Left kidney (tissue), 2 donors: ENCODE measurements around the gene SYNC. TPM values are rescaled to one million over a fixed set of nuclear protein-coding genes. Genes with fewer than 3 reads are reported as not detected.
"Not testable (repeated sequence)": the region's sequence is repeated elsewhere in the genome, so short reads cannot be mapped to it uniquely, and the experiment has no call there.

ENCODE experiments used
- DNase-seq: peaks from one replicate; pipeline ENCODE4 v3.0.0-alpha.2; 2013
- polyA plus RNA-seq: library from polyadenylated mRNA; unstranded; fragments of 120-200 nt; gene quantifications from one replicate; pipeline ENCODE4 v1.2.1, GENCODE V29; 2013; ENCODE audit not compliant: insufficient read length

The SYNC gene
- polyA plus RNA-seq, 1 donor: 1.2 TPM

DNA sequence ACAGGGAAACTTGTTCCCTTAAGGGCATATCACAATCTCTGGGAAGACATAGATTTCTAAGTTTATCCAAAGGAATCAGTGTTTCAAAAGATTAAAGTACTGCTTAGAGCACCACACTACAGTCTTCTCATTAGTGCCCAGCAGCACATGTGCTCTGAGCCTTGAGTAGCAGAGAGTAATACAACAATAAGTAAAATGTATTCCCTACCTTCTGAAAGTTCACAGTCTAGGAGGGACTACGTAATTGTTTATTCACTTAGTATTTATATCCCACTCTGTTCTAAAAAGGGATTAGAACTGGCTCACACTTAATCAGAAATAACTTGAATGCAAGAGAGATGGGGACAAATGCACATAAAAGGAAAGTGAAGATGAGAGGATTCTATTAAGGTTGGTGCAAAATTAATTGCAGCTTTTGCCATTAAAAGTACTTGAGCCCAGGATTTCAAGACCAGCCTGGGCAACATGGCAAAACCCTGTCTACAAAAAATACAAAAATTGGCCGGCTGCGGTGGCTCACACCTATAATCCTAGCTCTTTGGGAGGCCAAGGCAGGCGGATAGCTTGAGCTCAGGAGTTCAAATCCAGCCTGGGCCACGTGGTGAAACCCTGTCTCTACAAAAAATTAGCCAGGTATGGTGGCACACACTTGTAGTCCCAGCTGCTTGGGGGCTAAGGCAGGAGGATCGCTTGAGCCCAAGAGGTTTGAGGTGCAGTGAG, 9.0 kb downstream of the SYNC start:
- no peak for DNase-seq

DNA sequence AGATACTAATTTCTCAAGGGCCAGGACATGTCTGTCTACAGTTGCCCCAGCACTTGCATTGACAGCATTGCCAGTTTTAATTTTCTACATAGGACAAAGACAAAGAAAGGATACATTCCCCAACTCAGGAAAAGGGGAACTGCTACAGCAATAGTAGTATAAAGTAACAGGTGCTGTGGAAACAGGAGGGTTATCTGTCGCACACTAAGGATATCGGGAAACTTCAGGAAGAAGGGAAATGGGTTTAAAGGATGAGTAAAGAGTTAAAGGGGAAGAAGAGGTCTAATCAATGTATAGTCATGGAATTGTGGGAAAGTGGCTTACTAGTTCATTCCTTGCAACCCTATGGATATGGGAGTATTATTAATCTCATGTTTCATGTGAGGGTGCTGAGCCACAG, 16.2 kb downstream of the SYNC start:
- no peak for DNase-seq

DNA sequence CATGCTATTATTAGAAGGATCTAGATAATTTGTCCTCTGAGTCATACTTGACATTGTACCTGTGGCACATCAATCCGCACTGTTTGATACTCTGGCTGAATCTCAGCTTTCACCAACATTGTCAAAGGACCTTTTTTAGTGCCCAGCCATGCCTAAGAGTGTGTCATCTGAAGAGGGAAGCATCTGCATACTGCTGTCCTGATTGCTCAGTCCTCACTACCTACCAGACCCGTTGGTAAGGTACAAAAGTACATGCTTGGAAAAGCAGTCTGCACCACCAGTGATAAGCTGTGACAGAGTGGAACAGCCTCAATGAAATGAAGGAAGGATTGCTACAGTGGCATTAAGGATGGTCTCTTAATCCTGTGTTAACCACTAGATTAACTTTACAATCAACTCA, 17.1 kb downstream of the SYNC start:
- no peak for DNase-seq

DNA sequence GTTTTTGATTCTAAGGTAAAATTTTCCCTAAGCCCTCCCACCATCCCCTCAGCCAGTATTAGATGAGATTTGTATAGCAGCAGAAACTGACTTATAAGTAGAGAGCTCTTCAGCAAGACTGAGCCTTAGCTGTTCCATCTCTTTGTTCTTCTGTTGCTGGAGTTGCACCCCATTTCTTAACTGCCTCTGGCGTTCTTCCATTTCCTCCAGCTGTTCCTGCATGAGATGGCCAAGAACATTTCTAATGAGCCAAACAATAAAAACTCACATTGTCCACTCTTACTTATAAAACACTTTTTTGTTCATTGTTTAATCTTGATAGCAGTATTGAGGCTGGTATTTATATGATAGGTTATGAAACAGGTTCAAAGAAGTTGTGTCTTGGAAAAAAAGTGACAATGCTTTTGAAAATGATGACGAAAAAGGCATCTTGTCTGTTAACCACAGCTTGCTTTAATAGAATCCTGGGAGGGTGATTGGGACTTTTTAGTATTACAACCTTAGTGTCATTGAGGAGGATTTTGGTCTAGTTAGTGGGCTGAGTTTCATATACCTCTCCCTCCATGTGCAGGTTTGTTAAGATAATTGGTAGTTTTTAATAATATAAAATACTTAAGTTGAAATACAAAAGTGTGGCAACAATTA, 18.3 kb downstream of the SYNC start:
- DNase-seq: peak; percentile 41

DNA sequence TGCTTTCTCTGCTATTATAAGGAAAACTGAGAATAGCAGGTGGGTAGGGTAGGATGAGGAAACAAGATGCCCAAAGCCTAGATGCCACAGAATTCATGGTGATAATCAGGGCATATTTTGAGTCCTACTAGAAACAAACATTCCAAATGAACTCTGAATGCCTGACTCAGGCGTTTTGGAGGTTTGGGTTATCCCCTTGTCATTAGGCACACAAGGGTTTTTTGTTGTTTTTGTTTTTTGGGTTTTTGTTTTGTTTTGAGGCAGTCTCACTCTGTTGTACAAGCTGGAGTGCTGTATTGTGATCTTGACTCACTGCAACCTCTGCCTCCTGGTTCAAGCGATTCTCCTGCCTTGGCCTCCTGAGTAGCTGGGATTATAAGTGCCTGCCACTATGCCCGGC, 19.2 kb downstream of the SYNC start:
- DNase-seq: no peak

DNA sequence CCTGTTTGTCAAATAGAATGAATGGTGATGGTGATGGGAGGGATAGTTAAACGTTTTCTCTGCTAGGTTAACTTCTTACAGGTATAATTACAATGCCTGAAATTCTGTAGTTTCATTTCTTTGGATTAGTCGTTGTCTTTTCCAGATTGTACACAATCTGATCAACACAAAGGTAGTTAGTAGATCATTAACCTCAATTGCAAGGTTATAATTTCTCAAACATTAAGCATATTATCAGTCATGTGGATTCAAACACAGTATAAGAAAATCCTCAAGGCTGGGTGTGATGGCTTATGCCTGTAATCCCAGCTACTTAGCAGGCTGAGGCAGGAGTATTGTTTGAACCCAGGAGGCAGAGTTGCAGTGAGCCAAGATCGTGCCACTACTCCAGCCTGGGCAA, 20.6 kb downstream of the SYNC start:
- DNase-seq: no peak

DNA sequence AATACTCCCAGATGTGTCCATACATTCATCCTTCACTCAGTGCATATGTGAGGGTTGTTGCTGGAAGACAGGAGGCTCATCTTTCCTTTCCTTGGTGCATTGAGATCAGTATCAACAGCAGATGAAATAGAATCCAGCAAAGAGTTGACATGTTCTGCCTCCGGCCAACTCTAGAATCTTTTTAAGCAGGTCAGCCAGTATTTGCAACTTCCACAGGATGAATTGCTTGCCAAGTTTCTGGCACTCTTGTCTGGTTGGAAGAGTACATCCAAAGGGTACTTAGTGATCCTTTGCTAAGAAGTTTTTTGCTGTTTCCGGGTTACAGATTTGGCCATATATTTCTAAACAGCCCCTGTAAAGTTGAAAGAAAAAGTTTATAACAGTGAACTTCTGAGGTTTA, 21.1 kb downstream of the SYNC start:
- no peak for DNase-seq

DNA sequence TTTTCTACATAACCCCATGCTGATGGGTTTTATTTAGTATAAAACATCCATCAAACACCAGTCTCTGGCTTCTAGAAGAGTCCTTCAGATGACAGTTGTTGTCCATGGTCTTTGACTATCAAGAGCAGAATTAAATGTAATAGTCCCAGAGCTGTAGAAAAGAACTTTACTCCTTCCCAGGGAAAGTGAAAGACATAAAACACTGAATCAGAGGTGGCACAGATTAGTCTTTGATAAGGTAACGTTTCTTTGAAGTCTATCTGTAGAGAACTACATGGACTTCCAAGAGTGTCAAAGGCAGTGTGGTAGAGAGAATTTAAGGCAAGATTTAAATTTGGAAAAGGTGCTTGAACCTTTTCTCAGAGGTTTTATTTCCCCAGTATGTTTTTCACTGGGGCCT, 21.9 kb downstream of the SYNC start:
- no peak for DNase-seq

DNA sequence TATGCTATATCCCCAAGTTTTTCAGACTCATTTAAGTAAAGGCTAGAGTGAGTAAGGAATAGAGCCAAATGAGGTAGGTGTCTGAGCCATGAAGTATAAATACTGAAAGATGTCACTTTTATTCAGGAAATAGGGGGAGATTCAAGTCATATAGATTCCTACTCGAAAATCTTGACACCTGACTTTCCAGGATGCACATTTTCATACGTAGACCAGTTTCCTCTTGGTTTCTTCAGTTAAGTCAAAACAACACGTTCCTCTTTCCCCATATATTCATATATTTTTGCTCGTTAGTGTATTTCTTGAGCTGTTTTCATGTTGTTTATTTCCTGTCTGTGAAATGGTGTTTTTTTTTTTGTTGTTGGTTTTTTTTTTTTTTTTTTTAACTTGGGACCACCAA, 22.6 kb downstream of the SYNC start:
- not testable (repeated sequence) for DNase-seq

DNA sequence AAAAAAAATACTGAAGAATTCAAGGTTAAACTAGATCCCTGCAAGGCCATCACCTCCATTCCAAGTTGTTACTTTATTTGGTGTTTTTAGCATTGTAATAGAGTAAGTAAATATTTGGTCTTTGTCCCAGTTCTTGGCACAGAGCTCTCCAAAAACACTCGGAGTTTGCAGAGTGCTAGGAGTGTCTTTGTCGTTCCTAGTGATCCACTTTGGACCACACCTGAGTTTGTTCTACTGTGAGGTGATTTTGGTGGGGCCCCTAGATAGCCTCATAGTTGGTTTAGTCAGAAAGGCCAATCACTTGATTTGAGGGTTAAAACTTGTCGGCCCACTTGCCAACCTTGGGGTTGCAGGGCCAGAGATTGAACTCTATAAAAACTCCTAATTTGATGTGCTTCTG, 25.6 kb downstream of the SYNC start:
- DNase-seq: no peak

DNA sequence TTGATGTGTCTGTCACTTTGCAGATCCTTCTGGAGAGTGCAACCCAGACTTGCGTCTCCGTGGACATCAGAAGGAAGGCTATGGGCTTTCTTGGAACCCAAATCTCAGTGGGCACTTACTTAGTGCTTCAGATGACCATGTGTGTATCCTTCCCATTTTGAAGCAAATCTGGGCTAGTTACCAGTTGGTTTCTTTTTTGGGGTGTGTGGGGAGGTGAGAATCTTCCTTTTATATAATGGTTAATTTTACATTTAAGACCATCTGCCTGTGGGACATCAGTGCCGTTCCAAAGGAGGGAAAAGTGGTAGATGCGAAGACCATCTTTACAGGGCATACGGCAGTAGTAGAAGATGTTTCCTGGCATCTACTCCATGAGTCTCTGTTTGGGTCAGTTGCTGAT, 33.9 kb downstream of the SYNC start:
- DNase-seq: not testable (repeated sequence)

DNA sequence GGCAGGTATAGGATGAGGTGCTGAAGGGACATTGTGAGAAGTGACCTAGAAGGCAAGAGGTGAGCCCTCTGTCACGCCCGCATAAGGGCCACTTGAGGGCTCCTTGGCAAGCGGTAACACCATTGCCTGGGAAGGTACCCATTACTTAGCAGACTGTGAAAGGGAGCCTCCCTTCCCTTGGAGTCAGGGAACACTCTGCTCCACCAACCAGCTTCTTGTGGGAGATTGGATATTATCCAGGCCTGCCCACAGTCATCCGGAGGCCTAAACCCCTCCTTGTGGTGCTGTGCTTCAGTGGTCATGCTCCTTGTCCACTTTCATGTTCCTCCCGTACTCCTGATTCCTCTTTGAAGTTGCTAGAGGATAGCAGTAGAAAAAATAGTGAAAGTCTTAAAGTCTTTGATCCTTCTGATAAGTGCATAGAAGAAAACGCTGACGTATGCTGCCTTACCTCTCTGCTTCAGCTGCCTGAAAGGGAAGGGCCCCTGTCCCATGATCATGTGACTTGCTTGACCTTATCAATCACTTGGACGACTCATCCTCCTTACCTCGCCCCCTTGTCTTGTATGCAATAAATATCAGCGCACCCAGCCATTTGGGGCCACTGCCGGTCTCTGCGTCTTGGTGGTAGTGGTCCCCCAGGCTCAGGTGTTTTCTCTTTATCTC, 35.5 kb downstream of the SYNC start:
- DNase-seq: no peak

DNA sequence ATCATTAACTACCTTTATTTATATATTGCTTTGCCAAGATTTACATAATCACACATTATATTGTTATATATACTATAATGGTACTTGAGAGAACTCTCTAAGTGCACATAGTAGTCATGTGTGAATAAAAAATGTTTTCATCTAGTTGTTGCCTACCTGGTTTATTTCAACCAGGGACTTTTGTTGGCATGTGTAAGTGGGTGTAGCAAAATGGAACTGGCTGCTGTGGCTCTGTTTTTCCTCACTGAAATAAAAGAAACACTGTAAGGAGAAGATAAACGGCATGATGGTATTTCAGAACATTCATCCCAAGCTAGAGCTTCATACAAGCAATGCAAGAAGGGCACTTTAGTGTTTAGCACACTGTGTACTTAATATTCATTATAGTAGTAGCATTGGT, 36.7 kb downstream of the SYNC start:
- DNase-seq: no peak

DNA sequence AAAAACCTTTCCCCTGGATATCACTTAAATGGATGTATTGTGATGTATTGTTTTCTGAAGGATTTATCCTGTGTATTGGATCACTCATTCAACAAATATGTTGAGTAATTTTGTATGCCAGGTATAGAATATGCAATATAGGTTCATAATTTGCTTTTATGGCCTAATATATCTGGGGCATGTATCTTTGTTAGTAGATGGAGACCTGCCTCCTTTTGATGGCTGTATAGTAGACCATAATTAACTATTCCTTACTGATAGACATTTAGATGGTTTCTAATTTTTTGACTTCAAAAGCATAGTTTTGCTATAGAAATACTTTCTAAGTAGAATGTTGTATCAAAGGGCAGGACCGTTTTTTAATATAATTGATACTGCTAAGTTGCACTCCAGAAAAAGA, 43.0 kb downstream of the SYNC start:
- DNase-seq: no peak

DNA sequence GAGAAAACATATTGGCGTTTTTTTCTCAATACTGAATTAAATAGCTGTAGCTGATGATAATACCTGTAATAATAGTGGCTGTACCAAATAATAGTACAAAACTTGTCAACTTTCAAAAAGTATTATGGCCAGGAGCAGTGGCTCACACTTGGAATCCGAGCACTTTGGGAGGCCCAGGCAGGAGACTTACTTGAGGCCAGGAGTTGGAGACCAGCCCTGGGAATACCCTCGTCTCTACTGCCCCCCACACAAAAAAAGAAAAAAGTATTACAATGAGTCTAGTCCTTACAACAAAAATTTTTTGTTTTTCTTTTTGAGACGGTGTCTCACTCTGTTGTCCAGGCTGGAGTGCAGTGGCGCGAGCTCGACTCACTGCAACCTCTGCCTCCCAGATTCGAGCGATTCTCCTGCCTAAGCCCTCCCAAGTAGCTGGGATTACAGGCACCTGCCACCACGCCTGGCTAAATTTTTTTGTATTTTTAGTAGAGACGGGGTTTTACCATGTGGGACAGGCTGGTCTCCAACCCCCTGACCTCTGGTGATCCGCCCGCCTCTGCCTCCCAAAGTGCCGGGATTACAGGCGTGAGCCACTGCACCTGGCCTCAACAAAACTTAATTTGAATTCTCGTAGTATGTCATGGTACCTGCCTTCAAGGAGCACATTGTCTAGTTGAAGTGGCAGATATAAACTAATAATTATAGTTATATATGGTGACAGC, 50.2 kb downstream of the SYNC start:
- DNase-seq: no peak

DNA sequence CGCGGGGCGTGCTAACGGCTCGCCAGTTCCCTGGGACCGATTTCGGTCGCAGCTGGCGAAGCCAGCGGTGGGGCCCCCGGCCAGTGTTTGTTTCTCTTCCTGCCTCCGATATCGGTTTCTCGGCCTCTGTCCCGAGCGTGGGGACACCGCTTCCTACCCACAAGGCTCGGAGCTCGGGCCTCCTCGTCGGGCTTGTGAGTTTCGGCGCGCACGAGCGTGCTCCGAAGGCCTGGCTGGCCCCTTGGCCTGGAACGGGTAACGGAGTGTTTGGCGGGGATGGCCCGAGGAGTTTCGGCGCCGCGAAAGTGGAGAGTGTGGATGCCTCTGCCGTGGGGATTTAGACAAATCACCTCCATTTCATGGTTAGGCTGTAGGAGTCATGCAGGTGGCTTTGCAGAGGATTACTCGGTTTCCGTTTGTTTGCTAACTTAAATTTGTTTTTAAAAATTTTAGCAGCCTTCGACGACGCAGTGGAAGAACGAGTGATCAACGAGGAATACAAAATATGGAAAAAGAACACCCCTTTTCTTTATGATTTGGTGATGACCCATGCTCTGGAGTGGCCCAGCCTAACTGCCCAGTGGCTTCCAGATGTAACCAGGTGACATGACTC, 51.0 kb downstream of the SYNC start:
- no peak for DNase-seq

DNA sequence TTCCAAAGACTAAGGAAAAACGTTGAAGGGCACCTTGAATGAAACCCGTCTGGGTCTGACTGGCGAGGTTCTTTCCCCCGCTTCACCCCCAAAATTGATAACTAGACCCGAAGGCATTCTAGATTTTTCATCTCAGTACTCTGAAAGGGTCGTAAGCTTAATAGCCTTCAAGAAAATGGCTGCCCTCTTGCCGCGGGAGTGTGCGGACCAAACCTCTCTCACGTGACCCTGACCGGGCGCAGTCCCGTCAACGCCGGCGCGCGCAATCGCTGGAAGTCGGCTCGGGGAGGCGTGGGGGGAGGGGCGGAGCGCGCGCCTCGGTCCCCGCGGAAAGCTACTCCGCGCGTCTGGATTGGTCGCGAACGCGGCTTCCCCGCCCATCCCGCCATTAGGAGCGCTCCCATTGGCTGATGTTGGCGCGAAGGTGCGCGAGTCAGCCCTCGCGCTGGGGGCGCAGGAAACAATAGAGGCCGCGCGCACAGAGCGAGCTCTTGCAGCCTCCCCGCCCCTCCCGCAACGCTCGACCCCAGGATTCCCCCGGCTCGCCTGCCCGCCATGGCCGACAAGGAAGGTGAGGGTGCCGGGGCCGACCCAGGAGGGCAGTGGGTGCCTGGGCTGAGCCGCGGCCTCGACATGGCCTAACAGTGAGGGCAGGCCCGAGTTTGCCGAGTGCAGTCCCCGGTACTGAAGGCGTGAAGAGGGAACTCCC, 51.7 kb downstream of the SYNC start, which contains the start of gene RBBP4:
TSS of gene RBBP4 (plus strand) at position 457 of the 709 bp plus-strand sequence. CDS start at position 556, 99 bp downstream.
- peak; percentile 96 for DNase-seq

DNA sequence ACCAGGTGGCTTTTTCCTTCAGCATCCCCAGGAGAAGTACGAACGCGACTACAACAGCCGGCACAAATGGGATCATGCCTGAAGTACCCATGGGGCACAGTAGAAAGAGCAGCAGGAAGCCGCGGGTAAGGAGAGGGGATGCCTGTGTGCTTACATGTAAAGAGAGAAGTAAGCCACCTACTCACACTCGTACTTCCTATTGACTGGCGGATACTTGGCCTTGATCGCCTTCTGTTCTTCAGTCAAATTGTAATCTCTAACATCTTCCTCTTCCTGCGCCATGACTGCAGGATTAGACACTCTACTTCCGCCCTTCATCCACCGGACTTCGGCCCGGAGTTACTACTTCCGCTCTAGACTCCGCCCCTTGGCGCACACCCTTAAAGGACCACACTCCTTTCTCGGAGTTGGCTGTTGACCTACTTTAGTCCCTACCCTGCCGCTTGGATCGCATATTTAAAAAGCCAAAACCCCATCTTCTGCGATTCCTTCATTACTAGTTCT, 52.3 kb downstream of the SYNC start, which contains the start of gene ZBTB8OS:
TSS of gene ZBTB8OS (minus strand) at position 303 of the 504 bp plus-strand sequence. CDS start at position 282, 21 bp downstream.
- DNase-seq: peak; percentile 92

DNA sequence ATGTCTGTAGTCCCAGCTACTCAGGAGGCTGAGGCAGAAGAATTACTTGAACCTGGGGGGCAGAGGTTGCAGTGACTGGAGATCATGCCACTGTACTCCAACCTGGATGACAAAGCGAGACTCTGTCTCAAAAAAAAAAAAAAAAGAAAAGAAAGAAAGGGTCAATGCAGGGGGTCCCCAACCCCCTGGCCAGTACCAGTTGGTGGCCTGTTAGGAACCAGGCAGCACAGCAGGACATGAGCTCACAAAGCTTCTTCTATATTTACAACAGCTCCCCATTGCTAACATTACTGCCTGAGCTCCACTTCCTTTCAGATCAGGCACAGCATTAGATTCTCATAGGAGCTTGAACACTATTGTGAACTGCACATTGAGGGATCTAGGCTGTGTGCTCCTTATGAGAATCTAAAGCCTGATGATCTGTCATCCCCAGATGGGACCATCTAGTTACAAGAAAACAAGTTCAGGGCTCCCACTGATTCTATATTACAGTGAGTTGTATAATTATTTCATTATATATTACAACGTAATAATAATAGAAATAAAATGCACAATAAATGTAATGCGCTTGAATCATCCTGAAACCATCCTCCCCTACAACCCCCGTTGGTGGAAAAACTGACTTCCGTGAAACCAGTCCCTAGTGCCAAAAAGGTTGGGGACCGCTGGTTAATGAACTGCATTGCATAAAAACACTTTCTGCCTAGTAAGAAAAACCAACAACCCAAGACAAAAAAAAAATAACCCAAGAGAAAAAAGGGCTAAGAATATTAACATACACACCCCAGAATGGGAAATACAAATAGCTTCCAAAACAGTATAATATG, 55.0 kb downstream of the SYNC start:
- no peak for DNase-seq

DNA sequence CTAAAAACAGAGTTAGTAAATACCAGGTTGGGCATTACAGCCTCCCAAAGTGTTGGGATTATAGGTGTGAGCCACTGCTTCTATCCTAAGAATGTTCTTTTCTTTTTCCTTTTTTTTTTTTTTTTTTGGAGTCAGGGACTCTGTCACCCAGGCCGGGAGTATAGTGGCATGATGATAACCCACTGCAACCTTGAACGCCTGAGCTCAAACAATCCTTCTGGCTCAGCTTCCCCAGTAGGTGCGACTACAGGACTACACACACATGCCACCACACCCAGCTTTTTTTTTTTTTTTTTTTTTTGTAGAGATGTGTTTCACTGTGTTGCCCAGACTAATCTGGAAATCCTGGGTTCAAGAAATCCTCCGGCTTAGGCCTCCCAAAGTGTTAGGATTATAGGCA, 58.1 kb downstream of the SYNC start:
- no peak for DNase-seq
